Tibial artery (tissue), 4 donors: Measurements from ENCODE around the gene RAN.
"Not testable (repeated sequence)": the region's sequence is repeated elsewhere in the genome, so short reads cannot be mapped to it uniquely, and the experiment has no call there.

ENCODE experiments used
- DNase-seq, 2 donors: peaks; one replicate each; pipeline ENCODE4 v3.0.0-alpha.2; 2019
- H3K27ac ChIP-seq, 2 donors: fragments of 200-600 bp; sonication (generic) in 1 of 2; 1 replicate in 1 of 2; 2 replicates in 1 of 2; pipeline ENCODE4 v1.5.1; 2018 to 2019; ENCODE audit warnings: mild to moderate bottlenecking in 1 of 2
- H3K27me3 ChIP-seq, 2 donors: fragments of 200-600 bp; sonication (generic) in 1 of 2; one replicate each; pipeline versions ENCODE4 v1.5.1 to v1.6.0; 2016 to 2019
- H3K36me3 ChIP-seq, 3 donors: fragments of 200-600 bp; sonication (generic) in 2 of 3; one replicate each; pipeline ENCODE4 v1.5.1; 2016 to 2019; ENCODE audit warnings: mild to moderate bottlenecking in 2 of 3
- H3K4me1 ChIP-seq, 4 donors: fragments of 200-600 bp; sonication (generic) in 2 of 4; 1 replicate in 3 of 4; 2 replicates in 1 of 4; pipeline ENCODE4 v1.5.1; 2016 to 2019
- H3K4me3 ChIP-seq, 2 donors: fragments of 200-600 bp; sonication (generic) in 1 of 2; 1 replicate in 1 of 2; 2 replicates in 1 of 2; pipeline ENCODE4 v1.5.1; 2018 to 2019; ENCODE audit warnings: mild to moderate bottlenecking in 2 of 2
- H3K9me3 ChIP-seq, 3 donors: fragments of 200-600 bp; sonication (generic) in 1 of 3; one replicate each; pipeline ENCODE4 v1.5.1; 2016 to 2019
- CTCF ChIP-seq, 2 experiments: fragments of 200-600 bp in 1 of 2; fragments of 450-650 bp in 1 of 2; IDR thresholded peaks; one replicate each; pipeline ENCODE4 v1.5.1; 2017 to 2019; ENCODE audit warnings: antibody characterized with exemption in 2 of 2, mild to moderate bottlenecking in 1 of 2, moderate library complexity in 1 of 2
- intact Hi-C: fragments of 100-400 bp; cut with DNase I; formaldehyde crosslinking; loops from one replicate; pipeline ENCODE4 v1.15.0; 2023; ENCODE audit warnings: low total_unique reads

Gene RAN

DNA sequence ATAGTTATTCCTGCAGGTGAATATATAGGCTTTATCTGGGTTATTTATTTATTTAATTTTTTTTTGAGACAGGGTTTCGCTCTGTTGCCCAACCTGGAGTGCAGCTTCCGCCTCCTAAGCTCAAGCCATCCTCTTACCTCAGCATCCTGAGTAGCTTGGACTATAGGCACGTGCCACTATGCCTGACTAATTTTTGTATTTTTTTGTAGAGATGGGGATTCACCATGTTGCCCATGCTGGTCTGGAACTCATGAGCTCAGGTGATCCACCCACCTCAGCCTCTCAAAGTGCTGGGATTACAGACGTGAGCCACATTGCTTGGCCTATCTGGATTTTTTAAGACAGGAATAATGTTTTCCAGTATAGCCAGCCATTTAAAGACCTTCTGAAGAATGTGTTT is 2.0 kb downstream of the RAN start:
- Histone ChIP-seq H3K4me1 (peaks cover 0 to 24% (median 17%) of the 10 kb centered on the region in 4 donors), H3K27ac (no peak overlapping the region), H3K9me3 (no peaks in the 10 kb centered on the region), H3K36me3 (peaks cover 33 to 38% (median 34%) of the 10 kb centered on the region in 3 donors), H3K4me3 (no peak overlapping the region), H3K27me3 (no peaks in the 10 kb centered on the region)
- DNase-seq, result no peak
- intact Hi-C loops, result no loop called here
- TF ChIP-seq CTCF (IDR thresholded peaks at IDR 0.05), result no peak

- intact Hi-C loops, result no loop called here
- Histone ChIP-seq H3K27ac (no peak overlapping the region), H3K4me3 (no peak overlapping the region), H3K4me1 (peaks cover 0 to 24% (median 17%) of the 10 kb centered on the region in 4 donors), H3K9me3 (no peaks in the 10 kb centered on the region), H3K27me3 (no peaks in the 10 kb centered on the region), H3K36me3 (peaks cover 33 to 38% (median 34%) of the 10 kb centered on the region in 3 donors)
- DNase-seq, result no peak
- no peak for TF ChIP-seq CTCF (IDR thresholded peaks at IDR 0.05)
These were observed 2.8 kb downstream of the RAN start for GRCh38 chr12:130874696-130875095.

- Histone ChIP-seq H3K9me3 (no peaks in the 10 kb centered on the region), H3K4me3 (no peak overlapping the region)
- no peak for DNase-seq
These were observed 3.3 kb downstream of the RAN start for GRCh38 chr12:130875193-130875592.

GRCh38 chr12:130875708-130876107 is 3.8 kb downstream of the RAN start:
- H3K4me3 ChIP-seq, H3K27ac ChIP-seq, H3K27me3 ChIP-seq, H3K9me3 ChIP-seq, intact Hi-C loops, DNase-seq: not testable (repeated sequence)
- Histone ChIP-seq H3K4me1 (peaks cover 0 to 23% (median 16%) of the 10 kb centered on the region in 4 donors), H3K36me3 (peaks cover 33 to 38% (median 34%) of the 10 kb centered on the region in 3 donors)

More at GRCh38 chr12:130875193-130875592, 3.3 kb downstream of the RAN start:
- no peaks in the 10 kb centered on the region for H3K27me3 ChIP-seq
- intact Hi-C loops, result no loop called here
- H3K4me1 ChIP-seq, result peaks cover 0 to 24% (median 17%) of the 10 kb centered on the region in 4 donors
- no peak for TF ChIP-seq CTCF (IDR thresholded peaks at IDR 0.05)
- no peak overlapping the region for H3K27ac ChIP-seq
- H3K36me3 ChIP-seq, result peaks cover 33 to 38% (median 34%) of the 10 kb centered on the region in 3 donors

- intact Hi-C loops, result no loop called here
These were observed 4.4 kb downstream of the RAN start for GRCh38 chr12:130876297-130876696.

DNA sequence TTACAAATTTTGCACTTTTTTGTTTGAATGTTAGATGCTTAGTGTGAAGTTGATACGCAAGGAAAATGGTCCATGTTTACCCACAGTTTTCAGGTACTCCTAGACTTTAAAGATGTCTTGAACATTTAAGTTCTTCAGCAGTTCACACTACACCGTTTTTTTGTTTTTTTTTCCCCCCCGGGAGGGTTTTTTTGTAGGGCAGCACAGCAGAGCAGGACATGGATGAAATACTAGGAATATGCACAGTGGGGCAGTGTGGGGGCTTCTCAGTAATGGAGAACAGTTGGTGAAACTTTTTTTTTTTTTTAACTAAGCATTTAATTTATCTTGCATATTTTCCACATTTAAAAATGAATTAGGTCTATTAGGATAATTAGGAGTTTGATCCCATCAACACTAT is 4.9 kb downstream of the RAN start:
- intact Hi-C loops, result no loop called here
- no peak overlapping the region for H3K27ac ChIP-seq
- no peaks in the 10 kb centered on the region for H3K27me3 ChIP-seq
- H3K4me1 ChIP-seq, result peaks cover 0 to 17% (median 10%) of the 10 kb centered on the region in 4 donors
- no peak overlapping the region for H3K4me3 ChIP-seq
- no peak for DNase-seq
- no peaks in the 10 kb centered on the region for H3K9me3 ChIP-seq
- H3K36me3 ChIP-seq, result peaks cover 33 to 38% (median 34%) of the 10 kb centered on the region in 3 donors
- TF ChIP-seq CTCF (IDR thresholded peaks at IDR 0.05), result no peak

More at GRCh38 chr12:130876297-130876696, 4.4 kb downstream of the RAN start:
- H3K4me3 ChIP-seq, result no peak overlapping the region
- H3K4me1 ChIP-seq, result peaks cover 0 to 17% (median 11%) of the 10 kb centered on the region in 4 donors
- no peaks in the 10 kb centered on the region for H3K27me3 ChIP-seq
- TF ChIP-seq CTCF (IDR thresholded peaks at IDR 0.05), result no peak
- H3K9me3 ChIP-seq, result no peaks in the 10 kb centered on the region
- H3K27ac ChIP-seq, result no peak overlapping the region
- DNase-seq, result no peak
- peaks cover 33 to 38% (median 34%) of the 10 kb centered on the region in 3 donors for H3K36me3 ChIP-seq
